Prostate gland (tissue), 2 donors: ENCODE results near the gene ZNF526. TPM values are rescaled to one million over a fixed set of nuclear protein-coding genes. Genes with fewer than 3 reads are reported as not detected.

Experiments
- DNase-seq: peaks from one replicate; pipeline ENCODE4 v3.0.0-alpha.2; 2019; ENCODE audit warnings: low spot score
- H3K27ac ChIP-seq, 2 donors: fragments of 200-600 bp; sonication (generic); 2 replicates each; pipeline ENCODE4 v1.5.1; 2017 to 2019
- H3K27me3 ChIP-seq: fragments of 200-600 bp; sonication (generic); replicated peaks from 2 replicates; pipeline ENCODE4 v1.5.1; 2019; ENCODE audit not compliant: insufficient read depth
- H3K36me3 ChIP-seq, 2 donors: fragments of 200-600 bp; sonication (generic); 1 replicate in 1 of 2; 2 replicates in 1 of 2; pipeline versions ENCODE4 v1.5.1 to v1.8.1; 2017 to 2019
- H3K4me1 ChIP-seq: fragments of 200-600 bp; sonication (generic); replicated peaks from 2 replicates; pipeline ENCODE4 v1.5.1; 2019
- H3K4me3 ChIP-seq, 2 donors: fragments of 200-600 bp; sonication (generic); 2 replicates each; pipeline ENCODE4 v1.5.1; 2017 to 2019
- H3K9me3 ChIP-seq: fragments of 200-600 bp; sonication (generic); 2 replicates; pipeline ENCODE4 v1.5.1; 2017
- CTCF ChIP-seq, 4 experiments: fragments of 200-600 bp in 2 of 4; fragments of 450-650 bp in 2 of 4; sonication (generic) in 2 of 4; IDR thresholded peaks; 1 replicate in 3 of 4; 2 replicates in 1 of 4; pipeline ENCODE4 v1.5.1; 2016 to 2019; ENCODE audit warnings: antibody characterized with exemption in 4 of 4, mild to moderate bottlenecking in 2 of 4, moderate library complexity in 2 of 4
- POLR2A ChIP-seq: fragments of 450-650 bp; IDR thresholded peaks from one replicate; pipeline ENCODE4 v1.6.1; 2016; ENCODE audit warnings: antibody characterized with exemption, mild to moderate bottlenecking
- POLR2AphosphoS5 ChIP-seq: sonication (generic); formaldehyde crosslinking; IDR thresholded peaks from one replicate; pipeline ENCODE4 v1.6.1; 2017; ENCODE audit warnings: antibody characterized with exemption
- WGBS: methylation state at CpG from one replicate; pipeline ENCODE4 v1.1.5; 2018; 5-methylcytosine and 5-hydroxymethylcytosine counted together
- intact Hi-C: fragments of 100-400 bp; cut with DNase I; formaldehyde crosslinking; loops from one replicate; pipeline ENCODE4 v1.14.2; 2022
- total RNA-seq, 2 donors: library from RNA; depleted of rRNA; stranded (reverse); fragments of >200 nt; gene quantifications; one replicate each; pipeline ENCODE4 v1.1.0, GENCODE V29; 2016

The ZNF526 gene
- total RNA-seq, 2 donors from 2014 or later = 8.2 to 14.1 TPM

- TF ChIP-seq CTCF (IDR thresholded peaks at IDR 0.05) = no peak
- no peak for TF ChIP-seq POLR2AphosphoS5
- TF ChIP-seq POLR2A = no peak
- peaks cover 10% of the 10 kb centered on the region for H3K4me1 ChIP-seq
Measured at GRCh38 chr19:42271045-42271419, 50.9 kb downstream of the ZNF526 start.

GRCh38 chr19:42271861-42272534 is 51.9 kb downstream of the ZNF526 start:
- Histone ChIP-seq H3K27me3 (no peaks in the 10 kb centered on the region), H3K4me3 (no peak overlapping the region), H3K9me3 (no peaks in the 10 kb centered on the region), H3K36me3 (peaks cover 15 to 17% of the 10 kb centered on the region in 2 donors), H3K4me1 (peaks cover 10% of the 10 kb centered on the region), H3K27ac (peak overlapping the region; percentile 95 to 99)
- no peak for DNase-seq
- WGBS = 86% methylated on average over 21 of the region's 35 CpGs
- intact Hi-C loops = no loop called here
- no peak for TF ChIP-seq POLR2AphosphoS5
- TF ChIP-seq CTCF (IDR thresholded peaks at IDR 0.05) = no peak
- TF ChIP-seq POLR2A = no peak

More at GRCh38 chr19:42271045-42271419, 50.9 kb downstream of the ZNF526 start:
- H3K4me3 ChIP-seq = peak overlapping the region; percentile 60 to 67
- intact Hi-C loops = no loop called here
- peaks cover 15 to 17% of the 10 kb centered on the region in 2 donors for H3K36me3 ChIP-seq
- DNase-seq = no peak
- H3K27me3 ChIP-seq = no peaks in the 10 kb centered on the region
- WGBS = 43% methylated on average over 3 of the region's 3 CpGs
- no peaks in the 10 kb centered on the region for H3K9me3 ChIP-seq
- H3K27ac ChIP-seq = peak overlapping the region; percentile 95 to 99

- Histone ChIP-seq H3K27me3 (no peaks in the 10 kb centered on the region), H3K27ac (no peak overlapping the region), H3K4me3 (no peak overlapping the region), H3K36me3 (peaks cover 15 to 17% of the 10 kb centered on the region in 2 donors), H3K9me3 (no peaks in the 10 kb centered on the region), H3K4me1 (peaks cover 10% of the 10 kb centered on the region)
- intact Hi-C loops = no loop called here
- 68% methylated on average over 4 of the region's 9 CpGs for WGBS
- no peak for DNase-seq
- TF ChIP-seq POLR2AphosphoS5 (no peak), POLR2A (no peak), CTCF (IDR thresholded peaks at IDR 0.05) (no peak)
Measured at GRCh38 chr19:42272535-42272897, 52.4 kb downstream of the ZNF526 start.

- Histone ChIP-seq H3K4me3 (no peak overlapping the region), H3K4me1 (peaks cover 10% of the 10 kb centered on the region), H3K27me3 (no peaks in the 10 kb centered on the region), H3K27ac (no peak overlapping the region), H3K36me3 (peaks cover 15 to 17% of the 10 kb centered on the region in 2 donors), H3K9me3 (no peaks in the 10 kb centered on the region)
- 94% methylated on average over 22 of the region's 23 CpGs for WGBS
- no peak for TF ChIP-seq POLR2A
- no peak for TF ChIP-seq POLR2AphosphoS5
- no peak for TF ChIP-seq CTCF (IDR thresholded peaks at IDR 0.05)
- no peak for DNase-seq
- intact Hi-C loops = no loop called here
Measured at GRCh38 chr19:42272989-42273406, 52.9 kb downstream of the ZNF526 start.
